Esophagus muscularis mucosa (tissue), 4 donors: ENCODE results near the gene CAMK1G. TPM values are rescaled to one million over a fixed set of nuclear protein-coding genes. Genes with fewer than 3 reads are reported as not detected.

Experiments
- DNase-seq: peaks from one replicate; pipeline ENCODE4 v3.0.0-alpha.2; 2017; ENCODE audit errors: extremely low spot score
- H3K27ac ChIP-seq, 4 donors: fragments of 200-600 bp; sonication (generic); replicated peaks in 1 of 4; 1 replicate in 3 of 4; 2 replicates in 1 of 4; pipeline ENCODE4 v1.5.1; 2016 to 2019; ENCODE audit warnings: mild to moderate bottlenecking in 1 of 4
- H3K27me3 ChIP-seq, 4 donors: fragments of 200-600 bp; sonication (generic); one replicate each; pipeline versions ENCODE4 v1.5.1 to v1.6.0; 2016 to 2019
- H3K36me3 ChIP-seq, 4 donors: fragments of 200-600 bp; sonication (generic); one replicate each; pipeline ENCODE4 v1.5.1; 2016 to 2019
- H3K4me1 ChIP-seq, 4 donors: fragments of 200-600 bp; sonication (generic); one replicate each; pipeline ENCODE4 v1.5.1; 2016 to 2019
- H3K4me3 ChIP-seq, 4 donors: fragments of 200-600 bp; sonication (generic); 1 replicate in 2 of 4; 2 replicates in 2 of 4; pipeline ENCODE4 v1.5.1; 2016 to 2019; ENCODE audit warnings: mild to moderate bottlenecking in 4 of 4, moderate library complexity in 1 of 4
- H3K9me3 ChIP-seq, 4 donors: fragments of 200-600 bp; sonication (generic); 1 replicate in 3 of 4; 2 replicates in 1 of 4; pipeline ENCODE4 v1.5.1; 2016 to 2019
- CTCF ChIP-seq, 3 experiments: fragments of 200-600 bp in 2 of 3; fragments of 450-650 bp in 1 of 3; sonication (generic) in 2 of 3; IDR thresholded peaks; one replicate each; pipeline ENCODE4 v1.5.1; 2017 to 2019; ENCODE audit warnings: antibody characterized with exemption in 3 of 3, mild to moderate bottlenecking in 2 of 3, moderate library complexity in 1 of 3
- EP300 ChIP-seq: sonication (generic); formaldehyde crosslinking; IDR thresholded peaks from one replicate; pipeline ENCODE4 v1.6.1; 2017; ENCODE audit warnings: antibody characterized with exemption
- POLR2A ChIP-seq: fragments of 450-650 bp; IDR thresholded peaks from one replicate; pipeline ENCODE4 v1.6.1; 2017; ENCODE audit warnings: antibody characterized with exemption, moderate library complexity, mild to moderate bottlenecking, low read depth
- POLR2AphosphoS5 ChIP-seq, 2 donors: sonication (generic); formaldehyde crosslinking; IDR thresholded peaks; one replicate each; pipeline ENCODE4 v1.6.1; 2017; ENCODE audit warnings: antibody characterized with exemption in 2 of 2
- WGBS: methylation state at CpG from one replicate; pipeline ENCODE4 v1.1.5; 2018; 5-methylcytosine and 5-hydroxymethylcytosine counted together
- intact Hi-C: fragments of 100-400 bp; cut with DNase I; formaldehyde crosslinking; loops from one replicate; pipeline ENCODE4 v1.15.1; 2023
- total RNA-seq, 4 donors: library from RNA; depleted of rRNA; stranded (reverse); fragments of >200 nt; gene quantifications; one replicate each; pipeline versions ENCODE4 v1.1.0 to v1.2.1, GENCODE V29; 2016

Gene CAMK1G
- total RNA-seq, 4 donors from 2014 or later, result 0.13 to 0.83 (median 0.26) TPM

- WGBS, result 79% methylated on average over 3 of the region's 3 CpGs
- Histone ChIP-seq H3K9me3 (no peaks in the 10 kb centered on the region), H3K27me3 (no peaks in the 10 kb centered on the region), H3K27ac (no peak overlapping the region), H3K4me3 (no peak overlapping the region), H3K4me1 (peaks cover 23 to 33% (median 26%) of the 10 kb centered on the region in 4 donors), H3K36me3 (no peaks in the 10 kb centered on the region)
- intact Hi-C loops, result no loop called here
- DNase-seq, result no peak
- TF ChIP-seq POLR2A (no peak), POLR2AphosphoS5 (IDR thresholded peaks at IDR 0.05) (no peak), EP300 (no peak), CTCF (IDR thresholded peaks at IDR 0.05) (no peak)
These were observed 37.0 kb downstream of the CAMK1G start for GRCh38 chr1:209620487-209620884.

GRCh38 chr1:209621286-209621685 is 37.8 kb downstream of the CAMK1G start:
- intact Hi-C loops, result no loop called here
- no peaks in the 10 kb centered on the region for H3K27me3 ChIP-seq
- TF ChIP-seq POLR2A (no peak), POLR2AphosphoS5 (IDR thresholded peaks at IDR 0.05) (no peak), CTCF (IDR thresholded peaks at IDR 0.05) (no peak), EP300 (no peak)
- no peaks in the 10 kb centered on the region for H3K36me3 ChIP-seq
- peaks cover 31 to 41% (median 34%) of the 10 kb centered on the region in 4 donors for H3K4me1 ChIP-seq
- H3K27ac ChIP-seq, result no peak overlapping the region
- H3K9me3 ChIP-seq, result no peaks in the 10 kb centered on the region
- no peak overlapping the region for H3K4me3 ChIP-seq
- WGBS, result 61% methylated on average over 4 of the region's 4 CpGs
- no peak for DNase-seq

- TF ChIP-seq POLR2AphosphoS5 (IDR thresholded peaks at IDR 0.05) (no peak), POLR2A (no peak), CTCF (IDR thresholded peaks at IDR 0.05) (no peak), EP300 (no peak)
- DNase-seq, result no peak
- no peaks in the 10 kb centered on the region for H3K9me3 ChIP-seq
- intact Hi-C loops, result no loop called here
- no peaks in the 10 kb centered on the region for H3K36me3 ChIP-seq
- no peak overlapping the region for H3K27ac ChIP-seq
- WGBS, result 51% methylated on average over 5 of the region's 11 CpGs
- H3K4me3 ChIP-seq, result no peak overlapping the region
- H3K4me1 ChIP-seq, result peaks cover 38 to 46% (median 41%) of the 10 kb centered on the region in 4 donors
- H3K27me3 ChIP-seq, result no peaks in the 10 kb centered on the region
These were observed 38.5 kb downstream of the CAMK1G start for GRCh38 chr1:209621741-209622655.

- H3K4me3 ChIP-seq, result no peak overlapping the region
- TF ChIP-seq POLR2A (no peak), CTCF (IDR thresholded peaks at IDR 0.05) (no peak)
- no peaks in the 10 kb centered on the region for H3K36me3 ChIP-seq
- H3K27me3 ChIP-seq, result no peaks in the 10 kb centered on the region
- peaks cover 48 to 52% (median 51%) of the 10 kb centered on the region in 4 donors for H3K4me1 ChIP-seq
- H3K9me3 ChIP-seq, result no peaks in the 10 kb centered on the region
- H3K27ac ChIP-seq, result no peak overlapping the region
- no peak for DNase-seq
- intact Hi-C loops, result no loop called here
- WGBS, result 93% methylated on average over 14 of the region's 24 CpGs
These were observed 39.6 kb downstream of the CAMK1G start for GRCh38 chr1:209622841-209623829.
